Uterus (tissue), 4 donors: ENCODE measurements around the gene CEP350. TPM values are rescaled to one million over a fixed set of nuclear protein-coding genes. Genes with fewer than 3 reads are reported as not detected.

ENCODE experiments used
- DNase-seq, 2 donors: peaks; one replicate each; pipeline ENCODE4 v3.0.0-alpha.2; 2019 to 2020
- H3K27ac ChIP-seq, 2 donors: fragments of 200-600 bp; sonication (generic); 1 replicate in 1 of 2; 2 replicates in 1 of 2; pipeline ENCODE4 v1.5.1; 2016 to 2018
- H3K27me3 ChIP-seq, 2 donors: fragments of 200-600 bp; sonication (generic); one replicate each; pipeline ENCODE4 v1.5.1; 2018 to 2019; ENCODE audit warnings: control low read depth in 1 of 2
- H3K36me3 ChIP-seq, 2 donors: fragments of 200-600 bp; sonication (generic); one replicate each; pipeline ENCODE4 v1.5.1; 2019; ENCODE audit warnings: control low read depth in 1 of 2
- H3K4me1 ChIP-seq, 2 donors: fragments of 200-600 bp; sonication (generic); one replicate each; pipeline ENCODE4 v1.5.1; 2018 to 2019; ENCODE audit warnings: control low read depth in 1 of 2
- H3K4me3 ChIP-seq, 2 donors: fragments of 200-600 bp; sonication (generic); 1 replicate in 1 of 2; 2 replicates in 1 of 2; pipeline ENCODE4 v1.5.1; 2018 to 2019; ENCODE audit warnings: mild to moderate bottlenecking in 1 of 2
- H3K9me3 ChIP-seq, 2 donors: fragments of 200-600 bp; sonication (generic); one replicate each; pipeline ENCODE4 v1.5.1; 2019; ENCODE audit warnings: control low read depth in 1 of 2
- POLR2A ChIP-seq, 2 donors: fragments of 450-650 bp; IDR thresholded peaks; one replicate each; pipeline ENCODE4 v1.6.1; 2016; ENCODE audit warnings: antibody characterized with exemption in 2 of 2, mild to moderate bottlenecking in 1 of 2, moderate library complexity in 1 of 2
- intact Hi-C: fragments of 100-400 bp; cut with DNase I; formaldehyde crosslinking; loops from one replicate; pipeline ENCODE4 v1.15.1; 2023; ENCODE audit warnings: low total_unique reads
- total RNA-seq, 4 donors: library from RNA; depleted of rRNA in 3 of 4; stranded (reverse); fragments of >200 nt in 3 of 4; gene quantifications; one replicate each; pipeline versions ENCODE4 v1.1.0 to v1.2.4, GENCODE V29; 2014 to 2023
- TF ChIP-seq, protein P1 (sequence below), 4 experiments: fragments of 200-600 bp in 2 of 4; fragments of 450-650 bp in 2 of 4; sonication (generic) in 2 of 4; IDR thresholded peaks; one replicate each; pipeline ENCODE4 v1.5.1; 2016 to 2019; ENCODE audit warnings: antibody characterized with exemption in 4 of 4, mild to moderate bottlenecking in 2 of 4, moderate library complexity in 1 of 4
- donor health status: DM: yes; HTN: yes; CAD: no.

The CEP350 gene
- total RNA-seq, 4 donors from 2014 or later: 28.5 to 97.3 (median 82.7) TPM

- Histone ChIP-seq H3K4me1 (no peaks in the 10 kb centered on the region), H3K36me3 (peaks cover 0 to under 1% of the 10 kb centered on the region in 2 donors), H3K27me3 (no peaks in the 10 kb centered on the region), H3K4me3 (no peak overlapping the region), H3K27ac (no peak overlapping the region), H3K9me3 (no peaks in the 10 kb centered on the region)
- intact Hi-C loops: no loop called here
- TF ChIP-seq POLR2A (IDR thresholded peaks at IDR 0.05): no peak
- TF ChIP-seq, protein P1, sequence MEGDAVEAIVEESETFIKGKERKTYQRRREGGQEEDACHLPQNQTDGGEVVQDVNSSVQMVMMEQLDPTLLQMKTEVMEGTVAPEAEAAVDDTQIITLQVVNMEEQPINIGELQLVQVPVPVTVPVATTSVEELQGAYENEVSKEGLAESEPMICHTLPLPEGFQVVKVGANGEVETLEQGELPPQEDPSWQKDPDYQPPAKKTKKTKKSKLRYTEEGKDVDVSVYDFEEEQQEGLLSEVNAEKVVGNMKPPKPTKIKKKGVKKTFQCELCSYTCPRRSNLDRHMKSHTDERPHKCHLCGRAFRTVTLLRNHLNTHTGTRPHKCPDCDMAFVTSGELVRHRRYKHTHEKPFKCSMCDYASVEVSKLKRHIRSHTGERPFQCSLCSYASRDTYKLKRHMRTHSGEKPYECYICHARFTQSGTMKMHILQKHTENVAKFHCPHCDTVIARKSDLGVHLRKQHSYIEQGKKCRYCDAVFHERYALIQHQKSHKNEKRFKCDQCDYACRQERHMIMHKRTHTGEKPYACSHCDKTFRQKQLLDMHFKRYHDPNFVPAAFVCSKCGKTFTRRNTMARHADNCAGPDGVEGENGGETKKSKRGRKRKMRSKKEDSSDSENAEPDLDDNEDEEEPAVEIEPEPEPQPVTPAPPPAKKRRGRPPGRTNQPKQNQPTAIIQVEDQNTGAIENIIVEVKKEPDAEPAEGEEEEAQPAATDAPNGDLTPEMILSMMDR (IDR thresholded peaks at IDR 0.05): no peak
- no peak for DNase-seq
Measured at GRCh38 chr1:180065408-180065807, 110.8 kb downstream of the CEP350 start.

DNA sequence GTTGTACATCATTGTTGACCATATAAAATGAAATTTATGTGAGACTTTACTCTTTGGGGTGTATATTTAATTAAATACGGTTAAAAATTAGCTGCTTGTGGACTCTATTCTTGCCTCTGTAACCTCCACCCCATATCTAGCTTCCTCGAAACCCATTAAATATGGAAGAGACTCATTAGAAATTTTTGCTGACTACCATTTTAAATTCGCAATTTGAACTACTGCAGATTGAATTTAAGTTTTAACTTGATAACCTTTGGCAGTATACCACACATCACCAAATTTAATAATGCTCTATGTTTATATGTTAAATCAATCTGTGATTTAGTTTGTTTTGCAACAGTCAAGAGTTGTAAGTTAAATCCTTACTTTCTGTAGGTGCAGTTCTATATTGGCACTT, 111.5 kb downstream of the CEP350 start:
- no peak for DNase-seq
- no peaks in the 10 kb centered on the region for H3K9me3 ChIP-seq
- H3K27me3 ChIP-seq: no peaks in the 10 kb centered on the region
- intact Hi-C loops: no loop called here
- no peak overlapping the region for H3K4me3 ChIP-seq
- TF ChIP-seq, protein P1 (IDR thresholded peaks at IDR 0.05): no peak
- TF ChIP-seq POLR2A (IDR thresholded peaks at IDR 0.05): no peak
- no peak overlapping the region for H3K27ac ChIP-seq
- no peaks in the 10 kb centered on the region for H3K4me1 ChIP-seq
- H3K36me3 ChIP-seq: peaks cover 0 to 2% of the 10 kb centered on the region in 2 donors

DNA sequence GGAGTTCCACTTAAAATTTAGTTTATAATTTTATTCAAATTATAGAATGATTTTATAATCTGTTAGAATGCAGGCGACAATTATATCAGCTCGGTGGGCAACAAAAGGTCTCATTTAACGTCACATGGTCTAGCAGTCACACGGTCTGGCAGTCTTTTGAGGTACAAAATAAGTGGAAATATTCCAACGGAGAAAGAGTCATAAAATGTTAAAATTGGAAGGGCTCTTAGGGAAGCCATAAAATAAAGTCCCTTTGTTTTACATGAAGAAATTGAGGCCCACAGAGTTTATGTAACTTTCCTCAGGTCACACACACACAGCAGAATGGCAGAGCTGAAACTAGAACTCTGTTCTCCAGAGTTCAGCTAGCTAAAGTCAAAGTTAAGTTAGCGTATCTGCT, 115.7 kb downstream of the CEP350 start:
- intact Hi-C loops: no loop called here
- H3K36me3 ChIP-seq: peaks cover 0 to 2% of the 10 kb centered on the region in 2 donors
- no peak for DNase-seq
- no peak overlapping the region for H3K4me3 ChIP-seq
- no peak for TF ChIP-seq POLR2A (IDR thresholded peaks at IDR 0.05)
- TF ChIP-seq, protein P1 (IDR thresholded peaks at IDR 0.05): no peak
- no peaks in the 10 kb centered on the region for H3K27me3 ChIP-seq
- no peaks in the 10 kb centered on the region for H3K4me1 ChIP-seq
- peak overlapping the region in 1 of 2 donors; percentile 23 for H3K27ac ChIP-seq
- H3K9me3 ChIP-seq: no peaks in the 10 kb centered on the region

DNA sequence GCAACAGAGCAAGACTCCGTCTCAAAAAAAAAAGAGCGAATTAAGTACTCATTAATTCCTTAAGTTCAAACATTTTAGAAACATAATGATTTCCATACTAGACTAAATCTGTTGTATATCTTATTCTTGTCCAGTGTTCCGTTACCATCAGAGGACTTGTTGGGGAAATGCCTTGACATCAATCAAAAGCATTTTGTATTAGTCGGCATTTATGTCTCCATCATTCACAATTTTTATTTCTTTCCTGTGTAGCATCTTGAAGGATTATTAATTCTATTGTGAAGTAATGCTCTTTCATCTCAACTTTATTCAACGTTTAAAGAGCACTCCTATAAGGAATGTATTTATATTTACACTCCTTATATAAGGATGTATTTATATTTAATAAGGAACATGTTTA, 117.1 kb downstream of the CEP350 start:
- H3K4me1 ChIP-seq: no peaks in the 10 kb centered on the region
- TF ChIP-seq, protein P1 (IDR thresholded peaks at IDR 0.05): no peak
- no peak for TF ChIP-seq POLR2A (IDR thresholded peaks at IDR 0.05)
- no peaks in the 10 kb centered on the region for H3K9me3 ChIP-seq
- DNase-seq: no peak
- peaks cover 0 to 2% of the 10 kb centered on the region in 2 donors for H3K36me3 ChIP-seq
- H3K27ac ChIP-seq: no peak overlapping the region
- no peaks in the 10 kb centered on the region for H3K27me3 ChIP-seq
- no peak overlapping the region for H3K4me3 ChIP-seq
- intact Hi-C loops: no loop called here

- Histone ChIP-seq H3K27ac (no peak overlapping the region), H3K27me3 (no peaks in the 10 kb centered on the region), H3K9me3 (no peaks in the 10 kb centered on the region), H3K36me3 (no peaks in the 10 kb centered on the region), H3K4me3 (no peak overlapping the region), H3K4me1 (no peaks in the 10 kb centered on the region)
- DNase-seq: no peak
- TF ChIP-seq POLR2A (IDR thresholded peaks at IDR 0.05): no peak
- TF ChIP-seq, protein P1 (IDR thresholded peaks at IDR 0.05): no peak
- intact Hi-C loops: no loop called here
Measured at GRCh38 chr1:180080439-180080838, 125.8 kb downstream of the CEP350 start.
